DMS 273 (cell line): ENCODE data around the gene ISX.
A peak's percentile ranks its signal among the peaks of the same experiment; 100 is the strongest.
"Not testable (repeated sequence)": the region's sequence is repeated elsewhere in the genome, so short reads cannot be mapped to it uniquely, and the experiment has no call there.

Experiments
- DNase-seq: peaks from one replicate; lab custom pipeline; 2025; ENCODE audit not compliant: unreplicated experiment; lab: John Stamatoyannopoulos, UW

ISX gene

GRCh38 chr22:35065796-35066218 lies at the start of gene ISX:
TSS of gene ISX (plus strand) at chr22:35066158. CDS start at chr22:35067088, 930 bp downstream.
- DNase-seq: no peak

- no peak for DNase-seq
These were observed 49.0 kb upstream of the ISX start for GRCh38 chr22:35016909-35017308.

- DNase-seq: no peak
These were observed 47.0 kb upstream of the ISX start for GRCh38 chr22:35018995-35019394.

- DNase-seq: no peak
These were observed 45.4 kb upstream of the ISX start for GRCh38 chr22:35020517-35020916.

- DNase-seq: no peak
These were observed 44.8 kb upstream of the ISX start for GRCh38 chr22:35021161-35021560.

- no peak for DNase-seq
These were observed 43.7 kb upstream of the ISX start for GRCh38 chr22:35022291-35022690.

- peak; percentile 77 for DNase-seq
These were observed 42.1 kb upstream of the ISX start for GRCh38 chr22:35023692-35024363.

GRCh38 chr22:35024364-35024692 lies 41.6 kb upstream of the ISX start:
- no peak for DNase-seq

- DNase-seq: not testable (repeated sequence)
These were observed 35.8 kb upstream of the ISX start for GRCh38 chr22:35030112-35030511.

- DNase-seq: no peak
These were observed 33.4 kb upstream of the ISX start for GRCh38 chr22:35032571-35032970.

GRCh38 chr22:35033635-35034296 lies 32.2 kb upstream of the ISX start:
- no peak for DNase-seq

- DNase-seq: no peak
These were observed 31.0 kb upstream of the ISX start for GRCh38 chr22:35034963-35035362.

GRCh38 chr22:35037089-35037488 lies 28.9 kb upstream of the ISX start:
- DNase-seq: peak; percentile 10

- peak; percentile 37 for DNase-seq
These were observed 26.3 kb upstream of the ISX start for GRCh38 chr22:35039625-35040024.

- peak; percentile 7 for DNase-seq
These were observed 22.6 kb upstream of the ISX start for GRCh38 chr22:35043252-35043933.

GRCh38 chr22:35043934-35044319 lies 22.0 kb upstream of the ISX start:
- no peak for DNase-seq

- DNase-seq: no peak
These were observed 21.2 kb upstream of the ISX start for GRCh38 chr22:35044607-35045390.

- DNase-seq: peak; percentile 4
These were observed 20.5 kb upstream of the ISX start for GRCh38 chr22:35045451-35045850.

- DNase-seq: no peak
These were observed 19.1 kb upstream of the ISX start for GRCh38 chr22:35046744-35047462.

GRCh38 chr22:35050038-35050437 lies 15.9 kb upstream of the ISX start:
- not testable (repeated sequence) for DNase-seq

- no peak for DNase-seq
These were observed 14.9 kb upstream of the ISX start for GRCh38 chr22:35051013-35051535.
